ENCODE results near the gene SAMD4B. TPM values are rescaled to one million over a fixed set of nuclear protein-coding genes. Genes with fewer than 3 reads are reported as not detected.

Gene SAMD4B
- total and polyA plus RNA-seq, 10 of the 15 experiments (the other 5 are each of a cell fraction or from before 2014, with no cell fraction given) = 2.4 to 43.3 (median 23.9) TPM

GRCh38 chr19:39412100-39412866 lies 70.1 kb downstream of the SAMD4B start, which contains the start of gene PLEKHG2:
TSS of gene PLEKHG2 (plus strand) at chr19:39412669. CDS start at chr19:39414087, 1,418 bp downstream.
- Histone ChIP-seq H2AFZ (ENCODE audit: control insufficient read depth, low read depth, low read length) (peak within 1 kb of the TSS; percentile 59), H3K27ac (ENCODE audit: control insufficient read depth, insufficient read depth) (peak within 1 kb of the TSS; percentile 100), H3K4me2 (ENCODE audit: control insufficient read depth, insufficient read depth) (peak within 1 kb of the TSS; percentile 77), H3K27me3 (replicated peaks in 1 of 2; ENCODE audit: control insufficient read depth in 2 of 2, insufficient read depth in 2 of 2, low read length in 1 of 2) (no peaks in the 10 kb centered on the region), H3K9me3 (replicated peaks; ENCODE audit: control insufficient read depth, insufficient read depth, low read length) (no peaks in the 10 kb centered on the region), H3K36me3 (ENCODE audit: control insufficient read depth in 2 of 2, insufficient read depth in 2 of 2, low read length in 1 of 2) (peaks cover 2 to 6% of the 10 kb centered on the region in 2 experiments; a peak in 2 of 4 replicates), H3K4me3 (peak within 1 kb of the TSS; percentile 98), H3K4me1 (ENCODE audit: control insufficient read depth, insufficient read depth, low read length) (peaks cover 15% of the 10 kb centered on the region), H3K9ac (ENCODE audit: control insufficient read depth, insufficient read depth, low read length) (peak within 1 kb of the TSS; percentile 99), H3K79me2 (ENCODE audit: control insufficient read depth, insufficient read depth, low read length) (peaks cover 57% of the 10 kb centered on the region), H4K20me1 (ENCODE audit: control insufficient read depth, insufficient read depth) (no peaks in the 10 kb centered on the region)
- ChIA-PET RAD21 (ENCODE audit: unreplicated experiment) (interaction anchor here (0.6 to 2.3 kb wide), 15 partner anchors 13 to 290 kb away, joined by 3 to 159 read pairs (median 5); partner anchors contain the start of genes EID2B, GMFG, MED29 and PAF1), POLR2A (interaction anchor here (1.0 to 2.3 kb wide), 7 partner anchors 9 to 65 kb away, joined by 4 to 40 read pairs (median 7); partner anchors contain the start of genes MED29, PAF1 and RPS16), CTCF (interaction anchor here (0.6 to 2.3 kb wide), 23 partner anchors 8 to 424 kb away, joined by 3 to 218 read pairs (median 5); partner anchors contain the start of genes DLL3, EID2B, GMFG and MED29), SMC1A (ENCODE audit: uncharacterized antibody, unreplicated experiment) (interaction anchor here (0.6 to 2.3 kb wide), 12 partner anchors 13 to 355 kb away, joined by 3 to 146 read pairs (median 4); partner anchors contain the start of genes EID2B, MED29, PAF1 and RPS16)
- peak; percentile 99 for DNase-seq (ENCODE audit: low read depth, low spot score)
- ATAC-seq = peak; percentile 59
- in situ Hi-C loops (cut with MboI) (loop anchor here (5.0 kb wide), 1 partner anchor 290 kb away; no protein-coding TSS in a partner anchor), intact Hi-C loops (cut with micrococcal nuclease; ENCODE audit: unreplicated experiment) (loop anchor here (1.0 to 10.0 kb wide), 9 partner anchors 11 to 380 kb away; partner anchors contain the start of genes EID2B, FBXO27, PAK4 and SAMD4B)
- peak; percentile 27 for FAIRE-seq
- no TSS peak for BruUV-seq (replicated peaks)
- 1% methylated on average over 50 of the region's 60 CpGs for WGBS (ENCODE audit: insufficient coverage, insufficient replicate concordance, low lambda C conversion rate, missing lambda C conversion rate)
- TF ChIP-seq TBL1XR1 (IDR thresholded peaks at IDR 0.05; ENCODE audit: low read depth, low read length) (peak; percentile 67), SIX5 (IDR thresholded peaks at IDR 0.05; ENCODE audit: low read depth, low read length, severe bottlenecking) (peak; percentile 6), ZNF384 (IDR thresholded peaks at IDR 0.05; ENCODE audit: borderline replicate concordance, low read depth, low read length) (no peak), SUPT20H (IDR thresholded peaks at IDR 0.05; ENCODE audit: borderline replicate concordance, control insufficient read depth, low read depth, low read length) (no peak), NR2C1 (IDR thresholded peaks at IDR 0.05) (peak; percentile 16), RAD51 (IDR thresholded peaks at IDR 0.05) (peak; percentile 97), PRDM15 (CRISPR knock-in tag; IDR thresholded peaks at IDR 0.05) (no peak), BCL3 (IDR thresholded peaks at IDR 0.05; ENCODE audit: borderline replicate concordance, insufficient read depth, low read depth, low read length, poor library complexity, severe bottlenecking) (peak; percentile 25), IRF3 (IDR thresholded peaks at IDR 0.05) (peak; percentile 71; the same call in 1 of the 2 replicates), RUNX3 (IDR thresholded peaks at IDR 0.05; ENCODE audit: low read length) (no peak), STAT3 (IDR thresholded peaks at IDR 0.05; ENCODE audit: low read depth, low read length) (no peak), TARDBP (IDR thresholded peaks at IDR 0.05; ENCODE audit: borderline replicate concordance) (peak; percentile 99), ATF3 (IDR thresholded peaks at IDR 0.05; ENCODE audit: borderline replicate concordance, extremely low read depth, low read depth, low read length) (peak; percentile 30; the same call in 1 of the 2 replicates), ZNF274 (IDR thresholded peaks at IDR 0.05; ENCODE audit: insufficient read depth, insufficient read length) (no peak), ZNF24 (IDR thresholded peaks at IDR 0.05) (peak; percentile 98), CREB1 (IDR thresholded peaks at IDR 0.05; ENCODE audit: low read depth) (no peak)
